H1 (cell line): ENCODE data around the gene ASB8. TPM values are rescaled to one million over a fixed set of nuclear protein-coding genes. Genes with fewer than 3 reads are reported as not detected.

Experiments used
- CTCF ChIA-PET: fragments of 300-600 bp; sonication (Branson Sonifier 250); formaldehyde crosslinking; loops from one replicate; lab custom pipeline; 2021; ENCODE audit not compliant: partially characterized antibody; lab: Charles Lee
- POLR2A ChIA-PET: fragments of 300-600 bp; sonication (Branson Sonifier 250); formaldehyde crosslinking; loops from one replicate; lab custom pipeline; 2021; ENCODE audit warnings: inconsistent platforms; ENCODE audit not compliant: partially characterized antibody; lab: Charles Lee
- DNase-seq, 2 experiments: peaks; one replicate each; pipeline versions ENCODE4 v3.0.0 to v3.0.0-alpha.2; 2010 to 2022; ENCODE audit warnings: low spot score in 2 of 2, low read depth in 1 of 2, mixed read lengths in 1 of 2
- FAIRE-seq: peaks from 2 replicates; lab custom pipeline; 2011; peaks lifted over from hg19 to GRCh38; lab: Jason Lieb, UNC
- H2AFZ ChIP-seq: 2 replicates; pipeline ENCODE4 v1.8.1; 2012; ENCODE audit warnings: low read length, inconsistent platforms
- H2AK5ac ChIP-seq: 2 replicates; pipeline ENCODE4 v1.6.1; 2013; ENCODE audit warnings: low read depth, low read length
- H2BK120ac ChIP-seq: replicated peaks from 2 replicates; pipeline ENCODE3; 2013; ENCODE audit warnings: low read depth, low read length, inconsistent platforms
- H2BK12ac ChIP-seq: 2 replicates; pipeline ENCODE4 v1.6.1; 2013; ENCODE audit warnings: low read depth, low read length
- H2BK15ac ChIP-seq: 2 replicates; pipeline ENCODE4 v1.6.1; 2013; ENCODE audit warnings: low read length
- H2BK20ac ChIP-seq: 2 replicates; pipeline ENCODE4 v1.6.1; 2013; ENCODE audit warnings: low read length
- H2BK5ac ChIP-seq: 2 replicates; pipeline ENCODE4 v1.6.1; 2013; ENCODE audit warnings: low read depth, low read length
- H3K14ac ChIP-seq: 2 replicates; pipeline ENCODE4 v1.6.1; 2013; ENCODE audit warnings: inconsistent platforms; ENCODE audit not compliant: insufficient read length
- H3K18ac ChIP-seq: 2 replicates; pipeline ENCODE4 v1.6.1; 2013; ENCODE audit warnings: low read length; ENCODE audit errors: extremely low read depth
- H3K23ac ChIP-seq: 2 replicates; pipeline ENCODE4 v1.6.1; 2013; ENCODE audit warnings: inconsistent platforms; ENCODE audit not compliant: insufficient read length
- H3K23me2 ChIP-seq: 2 replicates; pipeline ENCODE4 v1.6.1; 2013; ENCODE audit warnings: low read depth, low read length
- H3K27ac ChIP-seq: 2 replicates; pipeline ENCODE4 v1.6.1; 2011; ENCODE audit warnings: low read depth, low read length, inconsistent platforms
- H3K27me3 ChIP-seq, 4 experiments: replicated peaks in 1 of 4; 1 replicate in 1 of 4; 2 replicates in 3 of 4; pipeline versions ENCODE4 v1.6.1 to v1.8.1; 2011 to 2013; ENCODE audit warnings: low read length in 3 of 4, mild to moderate bottlenecking in 3 of 4, inconsistent platforms in 2 of 4, mixed read lengths in 2 of 4, moderate library complexity in 1 of 4; ENCODE audit not compliant: control insufficient read depth in 3 of 4, insufficient read depth in 3 of 4; ENCODE audit errors: extremely low read depth in 1 of 4
- H3K36me3 ChIP-seq, 4 experiments: 2 replicates each; pipeline versions ENCODE4 v1.6.1 to v1.8.1; 2011 to 2013; ENCODE audit warnings: mild to moderate bottlenecking in 4 of 4, low read length in 3 of 4, moderate library complexity in 2 of 4, control low read depth in 1 of 4, inconsistent platforms in 1 of 4; ENCODE audit not compliant: insufficient read depth in 4 of 4, control insufficient read depth in 2 of 4
- H3K4ac ChIP-seq: replicated peaks from 2 replicates; pipeline ENCODE3; 2013; ENCODE audit warnings: low read length, low read depth, mixed read lengths, inconsistent platforms; ENCODE audit not compliant: insufficient read length
- H3K4me1 ChIP-seq, 4 experiments: replicated peaks in 1 of 4; 1 replicate in 1 of 4; 2 replicates in 3 of 4; pipeline versions ENCODE4 v1.6.1 to v1.8.1; 2011 to 2013; ENCODE audit warnings: low read length in 3 of 4, inconsistent platforms in 2 of 4, mixed read lengths in 1 of 4; ENCODE audit not compliant: insufficient read depth in 4 of 4, control insufficient read depth in 3 of 4
- H3K4me2 ChIP-seq, 2 experiments: 2 replicates each; pipeline versions ENCODE4 v1.6.1 to v1.8.1; 2011 to 2013; ENCODE audit warnings: low read depth in 2 of 2, low read length in 2 of 2, control low read depth in 1 of 2, inconsistent platforms in 1 of 2, mild to moderate bottlenecking in 1 of 2; ENCODE audit not compliant: insufficient read depth in 1 of 2
- H3K4me3 ChIP-seq, 4 experiments: fragments of 200-600, 300-600 bp in 1 of 4; sonication (generic), shearing (Covaris generic), sonication (Bioruptor Twin) in 1 of 4; 2 replicates each; pipeline versions ENCODE4 v1.5.1 to v1.8.1; 2011 to 2016; ENCODE audit warnings: low read length in 4 of 4, low read depth in 3 of 4, control low read depth in 2 of 4, inconsistent platforms in 2 of 4, mild to moderate bottlenecking in 2 of 4, mixed read lengths in 1 of 4, moderate library complexity in 1 of 4; ENCODE audit not compliant: insufficient read depth in 2 of 4; ENCODE audit errors: extremely low read depth in 1 of 4
- H3K56ac ChIP-seq: replicated peaks from 2 replicates; pipeline ENCODE3; 2013; ENCODE audit warnings: low read depth, mild to moderate bottlenecking, mixed read lengths, low read length, inconsistent platforms; ENCODE audit not compliant: insufficient read length
- H3K79me1 ChIP-seq: 2 replicates; pipeline ENCODE4 v1.6.1; 2013; ENCODE audit warnings: low read depth, low read length, control low read depth
- H3K79me2 ChIP-seq, 2 experiments: 2 replicates each; pipeline versions ENCODE4 v1.6.1 to v1.8.1; 2012 to 2013; ENCODE audit warnings: low read length in 2 of 2, mild to moderate bottlenecking in 2 of 2, inconsistent platforms in 1 of 2; ENCODE audit not compliant: insufficient read depth in 2 of 2, control insufficient read depth in 1 of 2
- H3K9ac ChIP-seq, 4 experiments: replicated peaks in 1 of 4; 1 replicate in 1 of 4; 2 replicates in 3 of 4; pipeline versions ENCODE4 v1.6.1 to v1.8.1; 2011 to 2013; ENCODE audit warnings: low read depth in 3 of 4, low read length in 3 of 4, control low read depth in 2 of 4, mild to moderate bottlenecking in 2 of 4, moderate library complexity in 2 of 4, inconsistent platforms in 1 of 4; ENCODE audit errors: extremely low read depth in 1 of 4
- H3K9me3 ChIP-seq, 2 experiments: 2 replicates each; pipeline versions ENCODE4 v1.6.1 to v1.8.1; 2012 to 2013; ENCODE audit warnings: mild to moderate bottlenecking in 2 of 2, moderate library complexity in 2 of 2, control low read depth in 1 of 2, inconsistent platforms in 1 of 2, low read depth in 1 of 2, low read length in 1 of 2, mixed read lengths in 1 of 2; ENCODE audit not compliant: insufficient read depth in 2 of 2
- H4K20me1 ChIP-seq, 2 experiments: replicated peaks in 1 of 2; 2 replicates each; pipeline versions ENCODE3 to v1.8.1; 2011 to 2013; ENCODE audit warnings: inconsistent platforms in 2 of 2, low read length in 2 of 2, mild to moderate bottlenecking in 1 of 2; ENCODE audit not compliant: insufficient read depth in 2 of 2, control insufficient read depth in 1 of 2
- H4K5ac ChIP-seq: 2 replicates; pipeline ENCODE4 v1.6.1; 2013; ENCODE audit warnings: low read length, low read depth, mixed read lengths, inconsistent platforms; ENCODE audit not compliant: insufficient read length
- H4K8ac ChIP-seq: 2 replicates; pipeline ENCODE4 v1.8.0; 2013; ENCODE audit warnings: mild to moderate bottlenecking, moderate library complexity, low read length, inconsistent platforms; ENCODE audit not compliant: insufficient read depth; ENCODE audit errors: extremely low read depth
- H4K91ac ChIP-seq: replicated peaks from 2 replicates; pipeline ENCODE3; 2013; ENCODE audit warnings: low read length, mixed read lengths, inconsistent platforms; ENCODE audit not compliant: insufficient read length
- FOSL1 ChIP-seq: IDR thresholded peaks from 2 replicates; pipeline ENCODE4 v1.6.1; 2011; ENCODE audit warnings: mild to moderate bottlenecking, low read depth, low read length, moderate library complexity; ENCODE audit not compliant: insufficient read depth
- WGBS, 2 experiments: shearing (Covaris generic) in 1 of 2; methylation state at CpG; one replicate each; pipeline versions ENCODE4 v1.1.6 to v1.1.7; 2013 to 2015; ENCODE audit warnings: low lambda C conversion rate in 2 of 2, mixed read lengths in 2 of 2, inconsistent platforms in 1 of 2, low coverage in 1 of 2, missing lambda C conversion rate in 1 of 2; ENCODE audit not compliant: insufficient replicate concordance in 2 of 2, insufficient coverage in 1 of 2, insufficient read length in 1 of 2; ENCODE audit errors: extremely low coverage in 1 of 2, missing lambda C conversion rate in 1 of 2; 5-methylcytosine and 5-hydroxymethylcytosine counted together
- polyA plus RNA-seq, 7 experiments: library from polyadenylated mRNA; depleted of rRNA in 3 of 7; stranded (reverse) in 5 of 7; unstranded in 2 of 7; fragments of >200 nt in 5 of 7; fragments of 200-250 nt in 2 of 7; gene quantifications; 1 replicate in 5 of 7; 2 replicates in 1 of 7; 4 replicates in 1 of 7; pipeline versions ENCODE4 v1.2.1 to v1.2.3, GENCODE V29; 2011 to 2013; ENCODE audit warnings: missing spikeins in 2 of 7, mixed read lengths in 2 of 7
- total RNA-seq: library from RNA; stranded (reverse); fragmentation: NEBNext Ultra II Directional; extraction: Animal tissue kit (Norgen Biotek cat#: 25700); gene quantifications from 2 replicates; pipeline ENCODE4 v1.2.1, GENCODE V29; 2021

Gene ASB8
- total and polyA plus RNA-seq, 2 of the 8 experiments (the other 6 are each of a cell fraction or from before 2014, with no cell fraction given), result 3.8 to 8.3 TPM

DNA sequence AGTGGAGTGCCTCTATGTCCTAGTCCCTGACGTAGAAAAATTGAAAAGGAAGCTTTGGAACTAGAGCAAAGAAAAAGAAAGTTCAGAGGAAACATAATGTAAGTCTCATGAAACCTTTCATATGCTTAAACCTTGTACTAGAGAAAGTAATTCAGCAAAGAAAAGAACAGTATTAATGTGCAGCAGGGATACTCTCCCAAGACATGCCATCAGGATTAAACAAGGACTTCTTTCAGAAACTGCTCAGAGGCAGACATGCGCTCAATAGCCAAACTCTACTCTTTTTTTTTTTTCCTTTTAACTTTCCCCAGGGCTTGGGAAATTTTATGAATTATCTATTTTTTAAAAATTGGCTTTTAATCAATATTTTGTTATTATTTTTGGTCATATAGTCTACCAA is 7.1 kb upstream of the ASB8 start:
- Histone ChIP-seq H3K27me3 (no peaks in the 10 kb centered on the region), H3K27ac (no peak overlapping the region), H2BK20ac (no peak overlapping the region), H2AFZ (no peak overlapping the region), H2BK5ac (no peak overlapping the region), H3K9me3 (no peaks in the 10 kb centered on the region), H3K56ac (no peak overlapping the region), H3K23me2 (no peaks in the 10 kb centered on the region), H3K4me2 (no peak overlapping the region), H2BK12ac (no peak overlapping the region), H3K79me1 (no peaks in the 10 kb centered on the region), H4K8ac (no peak overlapping the region), H4K91ac (no peak overlapping the region), H3K4me1 (no peaks in the 10 kb centered on the region; a peak in 1 of 7 replicates), H3K4me3 (no peak overlapping the region), H3K9ac (no peak overlapping the region), H2BK120ac (no peak overlapping the region), H3K79me2 (no peaks in the 10 kb centered on the region), H2BK15ac (no peak overlapping the region), H4K5ac (no peak overlapping the region), H3K36me3 (no peaks in the 10 kb centered on the region), H3K23ac (no peak overlapping the region), H2AK5ac (no peak overlapping the region), H4K20me1 (no peaks in the 10 kb centered on the region), H3K14ac (no peak overlapping the region), H3K4ac (no peak overlapping the region), H3K18ac (no peak overlapping the region)
- CTCF ChIA-PET, result interaction anchor here (0.6 to 4.4 kb wide), 27 partner anchors 9 to 481 kb away, joined by 3 to 40 read pairs (median 4); partner anchors contain the start of genes CCDC184 and PFKM
- WGBS, 2 experiments, result 85% methylated on average over 2 of the region's 2 CpGs; no CpG with 5 or more reads in 1 of the 2 experiments
- TF ChIP-seq FOSL1, result no peak
- no peak for FAIRE-seq
- no peak for DNase-seq
- POLR2A ChIA-PET, result interaction anchor here (1.0 kb wide), 1 partner anchor 134 kb away, joined by 3 read pairs; no protein-coding TSS in a partner anchor
